ENCODE data around the gene SLC6A8. TPM values are rescaled to one million over a fixed set of nuclear protein-coding genes. Genes with fewer than 3 reads are reported as not detected.

Gene SLC6A8
- total and polyA plus RNA-seq, 2 donors (not counting 3 experiments of a cell fraction or from before 2014, with no cell fraction given): 22.7 to 23.6 TPM

- dilution Hi-C loops (cut with MboI; ENCODE audit: extremely low pct_ligation_motif_present, low sequenced_read_pairs): no loop called here
These were observed 44.7 kb downstream of the SLC6A8 start for GRCh38 chrX:153732401-153732800.

GRCh38 chrX:153733651-153734240 is 46.0 kb downstream of the SLC6A8 start:
- dilution Hi-C loops (cut with MboI; ENCODE audit: extremely low pct_ligation_motif_present, low sequenced_read_pairs): no loop called here
- no TSS peak for BruUV-seq (replicated peaks)
- DNase-seq (ENCODE audit: low read depth, low spot score) (no peak), FAIRE-seq (no peak)
- no peaks in the 10 kb centered on the region for H3K9me1 ChIP-seq (replicated peaks; ENCODE audit: control insufficient read depth, extremely low read depth, insufficient read depth, low read length)
- no peaks in the 10 kb centered on the region for H3K4me1 ChIP-seq (ENCODE audit: control insufficient read depth, extremely low read depth, insufficient read depth, low read length)
- H3K4me2 ChIP-seq (ENCODE audit: insufficient read depth, low read length): no peak overlapping the region
- CTCF ChIA-PET: no interaction called here
- H3K9ac ChIP-seq (replicated peaks; ENCODE audit: extremely low read depth, insufficient read depth, low read length): no peak overlapping the region
- no peak overlapping the region for H2AFZ ChIP-seq (ENCODE audit: low read depth, low read length)
- no peaks in the 10 kb centered on the region for H3K36me3 ChIP-seq (ENCODE audit: control insufficient read depth in 2 of 2, extremely low read depth in 1 of 2, insufficient read depth in 2 of 2, low read length in 2 of 2)
- no peaks in the 10 kb centered on the region for H3K9me3 ChIP-seq (replicated peaks; ENCODE audit: control insufficient read depth, insufficient read depth, low read length)
- TF ChIP-seq EZH2 (IDR thresholded peaks at IDR 0.05; ENCODE audit: borderline replicate concordance, low read depth, low read length, severe bottlenecking) (no peak), POLR2A (IDR thresholded peaks at IDR 0.05; ENCODE audit: low read depth, low read length) (no peak), CTCF (IDR thresholded peaks at IDR 0.05; ENCODE audit: extremely low read depth in 1 of 2, insufficient read depth in 1 of 2, low read depth in 1 of 2, low read length in 2 of 2) (no peak), GATA2 (IDR thresholded peaks at IDR 0.05; ENCODE audit: insufficient read depth, insufficient read length, low read depth, low read length) (no peak), MAX (IDR thresholded peaks at IDR 0.05; ENCODE audit: insufficient read depth, insufficient read length) (no peak), JUN (IDR thresholded peaks at IDR 0.05; ENCODE audit: borderline replicate concordance, insufficient read depth, insufficient read length, low read depth) (no peak), POLR2AphosphoS5 (IDR thresholded peaks at IDR 0.05; ENCODE audit: insufficient read depth, low read depth, low read length) (no peak), MYC (IDR thresholded peaks at IDR 0.05; ENCODE audit: low read depth, low read length) (no peak), FOS (IDR thresholded peaks at IDR 0.05; ENCODE audit: borderline replicate concordance, insufficient read depth, low read length) (no peak)
- no peaks in the 10 kb centered on the region for H3K27me3 ChIP-seq (ENCODE audit: control insufficient read depth in 2 of 2, insufficient read depth in 2 of 2, low read length in 2 of 2)
- H3K79me2 ChIP-seq (ENCODE audit: control insufficient read depth, insufficient read depth, low read length): no peaks in the 10 kb centered on the region
- H3K4me3 ChIP-seq (replicated peaks in 1 of 3; ENCODE audit: insufficient read depth in 1 of 3, low read depth in 1 of 3, low read length in 3 of 3): no peak overlapping the region
- no peak overlapping the region for H3K27ac ChIP-seq (ENCODE audit: insufficient read depth, low read depth, low read length)
- POLR2A ChIA-PET: no interaction called here
- H4K20me1 ChIP-seq (replicated peaks; ENCODE audit: control insufficient read depth, extremely low read depth, insufficient read depth, low read length): no peaks in the 10 kb centered on the region
- intact Hi-C loops (cut with micrococcal nuclease): no loop called here

More at GRCh38 chrX:153732401-153732800, 44.7 kb downstream of the SLC6A8 start:
- Histone ChIP-seq H3K9ac (replicated peaks; ENCODE audit: extremely low read depth, insufficient read depth, low read length) (no peak overlapping the region), H3K79me2 (ENCODE audit: control insufficient read depth, insufficient read depth, low read length) (no peaks in the 10 kb centered on the region), H3K4me2 (ENCODE audit: insufficient read depth, low read length) (no peak overlapping the region), H3K4me1 (ENCODE audit: control insufficient read depth, extremely low read depth, insufficient read depth, low read length) (peaks cover 3% of the 10 kb centered on the region), H3K27ac (ENCODE audit: insufficient read depth, low read depth, low read length) (no peak overlapping the region), H3K4me3 (replicated peaks in 1 of 3; ENCODE audit: insufficient read depth in 1 of 3, low read depth in 1 of 3, low read length in 3 of 3) (no peak overlapping the region), H3K27me3 (ENCODE audit: control insufficient read depth in 2 of 2, insufficient read depth in 2 of 2, low read length in 2 of 2) (no peaks in the 10 kb centered on the region), H4K20me1 (replicated peaks; ENCODE audit: control insufficient read depth, extremely low read depth, insufficient read depth, low read length) (no peaks in the 10 kb centered on the region), H3K9me3 (replicated peaks; ENCODE audit: control insufficient read depth, insufficient read depth, low read length) (no peaks in the 10 kb centered on the region), H2AFZ (ENCODE audit: low read depth, low read length) (no peak overlapping the region), H3K9me1 (replicated peaks; ENCODE audit: control insufficient read depth, extremely low read depth, insufficient read depth, low read length) (no peaks in the 10 kb centered on the region), H3K36me3 (ENCODE audit: control insufficient read depth in 2 of 2, extremely low read depth in 1 of 2, insufficient read depth in 2 of 2, low read length in 2 of 2) (no peaks in the 10 kb centered on the region)
- ChIA-PET CTCF (no interaction called here), POLR2A (no interaction called here)
- FAIRE-seq: no peak
- TF ChIP-seq FOS (IDR thresholded peaks at IDR 0.05; ENCODE audit: borderline replicate concordance, insufficient read depth, low read length): no peak
- no peak for TF ChIP-seq EZH2 (IDR thresholded peaks at IDR 0.05; ENCODE audit: borderline replicate concordance, low read depth, low read length, severe bottlenecking)
- TF ChIP-seq JUN (IDR thresholded peaks at IDR 0.05; ENCODE audit: borderline replicate concordance, insufficient read depth, insufficient read length, low read depth): no peak
- TF ChIP-seq POLR2A (IDR thresholded peaks at IDR 0.05; ENCODE audit: low read depth, low read length): no peak
- intact Hi-C loops (cut with micrococcal nuclease): no loop called here
- no TSS peak for BruUV-seq (replicated peaks)
- no peak for DNase-seq (ENCODE audit: low read depth, low spot score)
